ENCODE measurements around the gene SPATA4. TPM values are rescaled to one million over a fixed set of nuclear protein-coding genes. Genes with fewer than 3 reads are reported as not detected.

Gene SPATA4
- total RNA-seq, 3 donors from 2014 or later (not counting 1 experiment from before 2014, with no cell fraction given) = not detected

GRCh38 chr4:176209535-176209934 is 14.2 kb upstream of the SPATA4 start:
- H3K4me3 Mint-ChIP-seq = no peak overlapping the region
- peaks cover 21 to 33% of the 10 kb centered on the region in 2 donors for H3K27me3 Mint-ChIP-seq (ENCODE audit: low read depth in 2 of 2)
- 93% methylated on average over 4 of the region's 4 CpGs for WGBS (ENCODE audit: insufficient coverage)
- no peaks in the 10 kb centered on the region for H3K4me1 ChIP-seq (ENCODE audit: control insufficient read depth, insufficient read depth, low read length)
- H3K27ac Mint-ChIP-seq = no peak overlapping the region
- TF ChIP-seq, protein P1, sequence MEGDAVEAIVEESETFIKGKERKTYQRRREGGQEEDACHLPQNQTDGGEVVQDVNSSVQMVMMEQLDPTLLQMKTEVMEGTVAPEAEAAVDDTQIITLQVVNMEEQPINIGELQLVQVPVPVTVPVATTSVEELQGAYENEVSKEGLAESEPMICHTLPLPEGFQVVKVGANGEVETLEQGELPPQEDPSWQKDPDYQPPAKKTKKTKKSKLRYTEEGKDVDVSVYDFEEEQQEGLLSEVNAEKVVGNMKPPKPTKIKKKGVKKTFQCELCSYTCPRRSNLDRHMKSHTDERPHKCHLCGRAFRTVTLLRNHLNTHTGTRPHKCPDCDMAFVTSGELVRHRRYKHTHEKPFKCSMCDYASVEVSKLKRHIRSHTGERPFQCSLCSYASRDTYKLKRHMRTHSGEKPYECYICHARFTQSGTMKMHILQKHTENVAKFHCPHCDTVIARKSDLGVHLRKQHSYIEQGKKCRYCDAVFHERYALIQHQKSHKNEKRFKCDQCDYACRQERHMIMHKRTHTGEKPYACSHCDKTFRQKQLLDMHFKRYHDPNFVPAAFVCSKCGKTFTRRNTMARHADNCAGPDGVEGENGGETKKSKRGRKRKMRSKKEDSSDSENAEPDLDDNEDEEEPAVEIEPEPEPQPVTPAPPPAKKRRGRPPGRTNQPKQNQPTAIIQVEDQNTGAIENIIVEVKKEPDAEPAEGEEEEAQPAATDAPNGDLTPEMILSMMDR (IDR thresholded peaks at IDR 0.05) = no peak
- no peaks in the 10 kb centered on the region for H3K4me1 Mint-ChIP-seq
- H3K36me3 ChIP-seq (ENCODE audit: control insufficient read depth, insufficient read depth, low read length) = no peaks in the 10 kb centered on the region
- peaks cover 5% of the 10 kb centered on the region for H3K27me3 ChIP-seq (ENCODE audit: control insufficient read depth, insufficient read depth, low read length)
- no peaks in the 10 kb centered on the region for H3K36me3 Mint-ChIP-seq
- H3K4me3 ChIP-seq (ENCODE audit: low read length) = no peak overlapping the region
- ATAC-seq (no peak), DNase-seq (no peak)
- intact Hi-C loops (cut with micrococcal nuclease) = no loop called here
- no peak overlapping the region for H3K27ac ChIP-seq (ENCODE audit: low read length)
- no peaks in the 10 kb centered on the region for H3K9me3 ChIP-seq (ENCODE audit: control insufficient read depth, insufficient read depth, low read length)
- H3K9me3 Mint-ChIP-seq = no peaks in the 10 kb centered on the region

- Mint-ChIP-seq H3K36me3 (no peaks in the 10 kb centered on the region), H3K4me1 (no peaks in the 10 kb centered on the region), H3K27ac (no peak overlapping the region), H3K9me3 (no peaks in the 10 kb centered on the region), H3K27me3 (ENCODE audit: low read depth in 2 of 2) (peaks cover 25 to 43% of the 10 kb centered on the region in 2 donors), H3K4me3 (no peak overlapping the region)
- intact Hi-C loops (cut with micrococcal nuclease) = no loop called here
- TF ChIP-seq, protein P1 (IDR thresholded peaks at IDR 0.05) = no peak
- H3K27me3 ChIP-seq (ENCODE audit: control insufficient read depth, insufficient read depth, low read length) = peaks cover 5% of the 10 kb centered on the region
- H3K27ac ChIP-seq (ENCODE audit: low read length) = no peak overlapping the region
- no peak overlapping the region for H3K4me3 ChIP-seq (ENCODE audit: low read length)
- no peak for ATAC-seq
- 85% methylated on average over 5 of the region's 5 CpGs for WGBS (ENCODE audit: insufficient coverage)
- no peaks in the 10 kb centered on the region for H3K36me3 ChIP-seq (ENCODE audit: control insufficient read depth, insufficient read depth, low read length)
- no peaks in the 10 kb centered on the region for H3K4me1 ChIP-seq (ENCODE audit: control insufficient read depth, insufficient read depth, low read length)
- no peaks in the 10 kb centered on the region for H3K9me3 ChIP-seq (ENCODE audit: control insufficient read depth, insufficient read depth, low read length)
- DNase-seq = no peak
These were observed 12.5 kb upstream of the SPATA4 start for GRCh38 chr4:176207839-176208238.

- no peaks in the 10 kb centered on the region for H3K9me3 Mint-ChIP-seq
- Histone ChIP-seq H3K36me3 (ENCODE audit: control insufficient read depth, insufficient read depth, low read length) (no peaks in the 10 kb centered on the region), H3K9me3 (ENCODE audit: control insufficient read depth, insufficient read depth, low read length) (no peaks in the 10 kb centered on the region), H3K27me3 (ENCODE audit: control insufficient read depth, insufficient read depth, low read length) (peaks cover 5% of the 10 kb centered on the region), H3K27ac (ENCODE audit: low read length) (no peak overlapping the region), H3K4me1 (ENCODE audit: control insufficient read depth, insufficient read depth, low read length) (no peaks in the 10 kb centered on the region), H3K4me3 (ENCODE audit: low read length) (no peak overlapping the region)
- 72% methylated on average over 3 of the region's 4 CpGs for WGBS (ENCODE audit: insufficient coverage)
- H3K27me3 Mint-ChIP-seq (ENCODE audit: low read depth in 2 of 2) = peaks cover 20 to 38% of the 10 kb centered on the region in 2 donors
- ATAC-seq (no peak), DNase-seq (no peak)
- no peaks in the 10 kb centered on the region for H3K36me3 Mint-ChIP-seq
- H3K4me1 Mint-ChIP-seq = no peaks in the 10 kb centered on the region
- TF ChIP-seq, protein P1 (IDR thresholded peaks at IDR 0.05) = no peak
- H3K27ac Mint-ChIP-seq = no peak overlapping the region
- no peak overlapping the region for H3K4me3 Mint-ChIP-seq
- intact Hi-C loops (cut with micrococcal nuclease) = no loop called here
These were observed 9.9 kb upstream of the SPATA4 start for GRCh38 chr4:176205299-176205698.

GRCh38 chr4:176198316-176198903 is 3.0 kb upstream of the SPATA4 start:
- no peaks in the 10 kb centered on the region for H3K36me3 Mint-ChIP-seq
- no peaks in the 10 kb centered on the region for H3K9me3 Mint-ChIP-seq
- DNase-seq = no peak
- H3K4me1 Mint-ChIP-seq = peaks cover 9 to 10% of the 10 kb centered on the region in 2 donors
- TF ChIP-seq, protein P1 (IDR thresholded peaks at IDR 0.05) = no peak
- H3K27ac Mint-ChIP-seq = no peak overlapping the region
- Histone ChIP-seq H3K27me3 (ENCODE audit: control insufficient read depth, insufficient read depth, low read length) (no peaks in the 10 kb centered on the region), H3K9me3 (ENCODE audit: control insufficient read depth, insufficient read depth, low read length) (no peaks in the 10 kb centered on the region), H3K36me3 (ENCODE audit: control insufficient read depth, insufficient read depth, low read length) (no peaks in the 10 kb centered on the region), H3K27ac (ENCODE audit: low read length) (no peak overlapping the region), H3K4me3 (ENCODE audit: low read length) (no peak overlapping the region), H3K4me1 (ENCODE audit: control insufficient read depth, insufficient read depth, low read length) (peaks cover 6% of the 10 kb centered on the region)
- H3K27me3 Mint-ChIP-seq (ENCODE audit: low read depth in 2 of 2) = peaks cover 10 to 18% of the 10 kb centered on the region in 2 donors
- H3K4me3 Mint-ChIP-seq = no peak overlapping the region
- WGBS (ENCODE audit: insufficient coverage) = 93% methylated on average over 8 of the region's 8 CpGs
- intact Hi-C loops (cut with micrococcal nuclease) = loop anchor here (5.0 kb wide), 1 partner anchor 1916 kb away; the partner anchor contains the start of genes CEP44 and FBXO8
- no peak for ATAC-seq

Measured in natural killer cell (primary cell).